Cardiac muscle cell (in vitro differentiated cells and primary cell): Measurements from ENCODE around the gene GEMIN7. TPM values are rescaled to one million over a fixed set of nuclear protein-coding genes. Genes with fewer than 3 reads are reported as not detected.

ENCODE experiments used
- DNase-seq, 2 donors: peaks; one replicate each; pipeline versions ENCODE4 v3.0.0 to v3.0.0-alpha.2; 2010 to 2017; ENCODE audit warnings: low read depth in 1 of 2, low spot score in 1 of 2
- H3K27ac ChIP-seq: fragments of 200-600 bp; sonication (generic); 2 replicates; pipeline ENCODE4 v1.5.1; 2016
- H3K27me3 ChIP-seq: fragments of 200-600 bp; sonication (generic); 2 replicates; pipeline ENCODE4 v1.6.0; 2016; ENCODE audit warnings: control low read depth
- H3K36me3 ChIP-seq: fragments of 200-600 bp; sonication (generic); 2 replicates; pipeline ENCODE4 v1.5.1; 2016; ENCODE audit warnings: control low read depth
- H3K4me1 ChIP-seq: fragments of 200-600 bp; sonication (generic); 2 replicates; pipeline ENCODE4 v1.8.1; 2017; ENCODE audit warnings: low read depth, mild to moderate bottlenecking, mixed run types
- H3K4me3 ChIP-seq: fragments of 200-600 bp; sonication (generic); 2 replicates; pipeline ENCODE4 v1.5.1; 2016; ENCODE audit warnings: mild to moderate bottlenecking
- H3K9me3 ChIP-seq: fragments of 200-600 bp; sonication (generic); 2 replicates; pipeline ENCODE4 v1.5.1; 2017; ENCODE audit warnings: low read depth, mild to moderate bottlenecking, control low read depth
- CTCF ChIP-seq: IDR thresholded peaks from 2 replicates; pipeline ENCODE4 v1.5.1; 2012; ENCODE audit warnings: low read depth, mild to moderate bottlenecking, low read length
- polyA plus RNA-seq: library from polyadenylated mRNA; unstranded; fragments of >200 nt; fragmentation: Nextera tagmentation; extraction: Ambion mirVana; gene quantifications from 2 replicates; pipeline ENCODE4 v1.2.1, GENCODE V29; 2016
- total RNA-seq: library from RNA; depleted of rRNA; stranded (reverse); fragments of >200 nt; gene quantifications from 2 replicates; pipeline ENCODE4 v1.2.3, GENCODE V29; 2016

GEMIN7 gene
- total and polyA plus RNA-seq, 2 experiments from 2014 or later: 30.3 to 77.9 TPM

- H3K36me3 ChIP-seq: peaks cover 50% of the 10 kb centered on the region
Measured at GRCh38 chr19:45057444-45057843, 21.6 kb upstream of the GEMIN7 start.

DNA sequence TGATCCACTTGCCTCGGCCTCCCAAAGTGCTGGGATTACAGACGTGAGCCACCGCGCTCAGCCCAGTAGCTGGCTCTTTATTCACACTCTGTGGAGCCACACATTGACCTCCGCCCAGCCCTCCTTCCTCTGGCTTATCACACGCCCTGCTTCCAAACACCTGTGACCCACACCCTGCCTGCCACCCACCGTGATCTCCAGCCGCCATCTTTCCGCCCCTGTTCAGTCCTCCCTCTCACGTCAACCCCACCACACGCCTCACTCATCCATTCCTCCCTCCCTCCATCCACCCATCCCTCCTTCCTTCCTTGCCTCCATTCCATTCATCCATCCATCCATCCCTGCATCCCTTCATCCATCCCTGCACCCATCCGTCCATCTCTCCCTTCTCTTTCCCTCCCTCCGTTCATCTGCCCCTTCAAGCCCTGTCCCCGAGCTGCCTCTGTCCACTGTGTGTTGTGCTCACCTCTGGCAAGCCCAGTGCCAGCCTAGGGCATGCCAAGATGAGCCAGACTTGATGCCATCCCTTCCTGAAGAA lies 20.4 kb upstream of the GEMIN7 start:
- H3K9me3 ChIP-seq: no peaks in the 10 kb centered on the region
- peaks cover 49% of the 10 kb centered on the region for H3K36me3 ChIP-seq
- no peak overlapping the region for H3K4me3 ChIP-seq
- TF ChIP-seq CTCF: no peak
- no peaks in the 10 kb centered on the region for H3K4me1 ChIP-seq
- no peaks in the 10 kb centered on the region for H3K27me3 ChIP-seq
- no peak for DNase-seq
- H3K27ac ChIP-seq: no peak overlapping the region

More at GRCh38 chr19:45057444-45057843, 21.6 kb upstream of the GEMIN7 start:
- Histone ChIP-seq H3K4me1 (no peaks in the 10 kb centered on the region), H3K27ac (no peak overlapping the region), H3K9me3 (no peaks in the 10 kb centered on the region), H3K27me3 (no peaks in the 10 kb centered on the region), H3K4me3 (no peak overlapping the region)
- no peak for DNase-seq
- no peak for TF ChIP-seq CTCF

DNA sequence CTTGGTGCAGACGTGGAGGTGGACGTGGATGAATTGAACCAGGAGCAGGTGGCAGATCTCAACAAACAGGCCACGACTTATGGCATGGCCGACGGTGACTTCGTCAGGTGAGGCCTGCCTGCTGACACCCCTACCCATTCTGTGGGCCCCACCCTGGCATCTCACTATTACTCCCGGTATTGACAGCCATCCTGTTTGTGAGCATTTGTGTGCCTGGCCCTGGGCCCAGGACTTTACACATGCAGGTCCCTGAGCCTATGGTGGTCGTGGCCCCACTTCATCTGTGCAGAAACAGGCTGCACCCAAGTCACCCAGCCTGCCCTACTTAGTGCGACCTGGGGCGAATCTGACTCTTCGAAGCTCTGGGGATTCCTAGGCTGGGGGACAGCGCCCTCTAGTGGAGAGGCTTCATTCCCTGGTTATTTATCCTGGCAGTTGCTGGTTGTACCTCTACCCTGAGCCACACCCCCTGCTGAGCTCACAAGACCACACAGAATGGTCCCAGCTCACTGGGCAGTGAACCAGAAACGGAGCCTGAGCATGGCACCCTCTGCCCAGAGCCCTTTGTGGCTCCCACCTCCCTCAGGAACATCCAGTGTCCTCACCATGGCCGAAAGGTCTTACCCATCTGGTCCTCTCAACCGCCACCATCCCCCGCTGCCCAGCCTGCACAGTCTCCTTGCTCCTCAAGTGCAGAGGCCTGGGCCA lies 19.6 kb upstream of the GEMIN7 start:
- H3K36me3 ChIP-seq: peaks cover 54% of the 10 kb centered on the region
- peak; percentile 86 for TF ChIP-seq CTCF

DNA sequence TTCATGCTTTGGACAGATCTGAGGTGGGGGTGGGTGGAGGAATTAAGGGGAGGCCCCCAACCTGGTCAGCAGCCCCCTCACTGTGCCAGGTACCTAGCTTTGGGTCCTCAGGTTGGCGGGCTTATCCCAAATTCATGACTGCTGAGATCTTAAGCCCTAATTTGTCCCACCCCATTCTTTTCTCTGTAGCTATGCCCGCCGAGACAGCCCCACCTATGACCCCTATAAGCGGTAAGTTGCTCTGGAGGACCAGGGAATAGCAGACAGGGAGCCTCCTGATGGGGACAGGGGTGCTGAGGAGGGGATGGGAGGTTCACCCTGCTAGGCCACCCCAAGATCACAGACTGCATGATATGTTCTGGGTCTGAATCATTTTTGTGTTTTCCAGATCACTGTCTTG lies 17.1 kb upstream of the GEMIN7 start:
- DNase-seq: no peak
- H3K36me3 ChIP-seq: peaks cover 50% of the 10 kb centered on the region
- H3K27me3 ChIP-seq: no peaks in the 10 kb centered on the region
- no peaks in the 10 kb centered on the region for H3K4me1 ChIP-seq
- no peak overlapping the region for H3K27ac ChIP-seq
- H3K4me3 ChIP-seq: no peak overlapping the region
- no peak for TF ChIP-seq CTCF
- no peaks in the 10 kb centered on the region for H3K9me3 ChIP-seq

More for the DNA sequence above, 19.6 kb upstream of the GEMIN7 start:
- Histone ChIP-seq H3K9me3 (no peaks in the 10 kb centered on the region), H3K27me3 (no peaks in the 10 kb centered on the region), H3K4me3 (no peak overlapping the region), H3K4me1 (no peaks in the 10 kb centered on the region), H3K27ac (no peak overlapping the region)
- DNase-seq: peak; percentile 81 to 87

DNA sequence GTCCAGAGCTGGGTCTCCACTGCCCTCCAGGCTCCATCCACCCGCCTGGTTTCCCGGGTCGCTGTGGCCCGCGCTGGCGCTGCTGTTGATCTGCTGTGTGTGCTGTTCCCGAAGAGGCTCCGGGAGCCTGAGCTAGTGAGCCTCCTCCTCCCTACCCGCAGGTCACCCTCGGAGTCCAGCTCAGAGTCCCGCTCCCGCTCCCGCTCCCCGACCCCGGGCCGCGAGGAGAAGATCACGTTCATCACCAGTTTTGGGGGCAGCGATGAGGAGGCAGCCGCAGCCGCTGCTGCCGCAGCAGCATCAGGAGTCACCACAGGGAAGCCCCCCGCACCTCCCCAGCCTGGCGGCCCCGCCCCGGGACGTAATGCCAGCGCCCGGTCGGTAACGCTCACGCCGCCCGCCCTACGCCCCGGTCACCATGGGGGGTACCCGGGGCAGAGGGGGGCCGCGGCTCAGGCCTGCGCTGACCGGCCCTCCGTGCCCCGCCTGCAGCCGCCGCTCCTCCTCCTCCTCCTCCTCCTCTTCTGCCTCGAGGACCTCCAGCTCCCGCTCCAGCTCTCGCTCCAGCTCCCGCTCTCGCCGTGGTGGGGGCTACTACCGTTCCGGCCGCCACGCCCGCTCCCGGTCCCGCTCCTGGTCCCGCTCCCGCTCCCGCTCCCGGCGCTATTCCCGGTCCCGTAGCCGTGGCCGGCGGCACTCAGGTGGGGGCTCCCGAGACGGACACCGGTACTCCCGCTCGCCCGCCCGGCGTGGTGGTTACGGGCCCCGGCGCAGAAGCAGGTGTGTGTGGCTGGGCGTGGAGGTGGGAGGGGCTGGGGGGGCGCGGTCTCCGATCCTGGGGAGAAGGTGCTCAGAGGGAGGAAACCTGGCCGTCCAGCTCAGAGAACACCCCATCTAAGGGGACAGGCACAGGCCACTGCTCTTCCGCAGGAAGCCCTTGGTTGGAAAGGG lies 14.9 kb upstream of the GEMIN7 start:
- H3K4me1 ChIP-seq: no peaks in the 10 kb centered on the region
- TF ChIP-seq CTCF: no peak
- H3K9me3 ChIP-seq: no peaks in the 10 kb centered on the region
- no peak overlapping the region for H3K4me3 ChIP-seq
- no peak for DNase-seq
- H3K36me3 ChIP-seq: peaks cover 41% of the 10 kb centered on the region
- H3K27ac ChIP-seq: no peak overlapping the region
- H3K27me3 ChIP-seq: no peaks in the 10 kb centered on the region
